MCF 10A (cell line): ENCODE results near the gene ZNF74. TPM values are rescaled to one million over a fixed set of nuclear protein-coding genes. Genes with fewer than 3 reads are reported as not detected.

ENCODE experiments used
- BruUV-seq: library from RNA; stranded (reverse); fragments of 400-500 nt; replicated peaks from 2 replicates; lab custom pipeline; 2021; lab: Mats Ljungman, UMichigan
- CTCF ChIA-PET: fragments of 300-600 bp; sonication (Branson Sonifier 250); formaldehyde crosslinking; extraction: SDS; loops from one replicate; lab custom pipeline; 2021; ENCODE audit warnings: antibody characterized with exemption, inconsistent platforms; lab: Yijun Ruan, JAX
- POLR2A ChIA-PET: fragments of 300-600, 350-650 bp; sonication (Branson Sonifier 250); formaldehyde crosslinking; extraction: SDS; loops from one replicate; lab custom pipeline; 2020; ENCODE audit warnings: antibody characterized with exemption, inconsistent platforms; lab: Yijun Ruan, JAX
- DNase-seq: peaks from one replicate; pipeline ENCODE4 v3.0.0-alpha.2; 2018; ENCODE audit not compliant: unreplicated experiment
- H3K27ac Mint-ChIP-seq: one replicate; pipeline ENCODE4 v1.8.0; 2022; ENCODE audit warnings: mild to moderate bottlenecking, low read depth, mixed read lengths; ENCODE audit not compliant: unreplicated experiment
- H3K27me3 Mint-ChIP-seq: one replicate; pipeline ENCODE4 v1.8.0; 2022; ENCODE audit warnings: mixed read lengths; ENCODE audit not compliant: insufficient read depth, unreplicated experiment
- H3K36me3 Mint-ChIP-seq: one replicate; pipeline ENCODE4 v1.8.0; 2022; ENCODE audit warnings: mild to moderate bottlenecking, moderate library complexity, mixed read lengths; ENCODE audit not compliant: insufficient read depth, unreplicated experiment
- H3K4me1 Mint-ChIP-seq: one replicate; pipeline ENCODE4 v1.8.0; 2022; ENCODE audit warnings: mixed read lengths; ENCODE audit not compliant: insufficient read depth, unreplicated experiment
- H3K4me3 Mint-ChIP-seq: one replicate; pipeline ENCODE4 v1.8.0; 2022; ENCODE audit warnings: mild to moderate bottlenecking, moderate library complexity, mixed read lengths; ENCODE audit not compliant: unreplicated experiment
- H3K9me3 Mint-ChIP-seq: one replicate; pipeline ENCODE4 v1.8.0; 2022; ENCODE audit warnings: mixed read lengths; ENCODE audit not compliant: unreplicated experiment
- intact Hi-C: fragments of 100-400 bp; cut with micrococcal nuclease; formaldehyde crosslinking; loops from 2 replicates; pipeline ENCODE4 v1.14.1; 2022
- total RNA-seq: library from RNA; stranded (reverse); gene quantifications from 2 replicates; pipeline ENCODE4 v1.2.3, GENCODE V29; 2022
- TF ChIP-seq, protein P1 (sequence below): fragments of 200-600 bp; IDR thresholded peaks from one replicate; pipeline ENCODE4 v1.8.0; 2022; ENCODE audit warnings: antibody characterized with exemption, mild to moderate bottlenecking; ENCODE audit not compliant: unreplicated experiment

ZNF74 gene
- total RNA-seq, 1 experiment from 2014 or later = 10.4 TPM

- Mint-ChIP-seq H3K27ac (no peak overlapping the region), H3K36me3 (no peaks in the 10 kb centered on the region), H3K4me1 (no peaks in the 10 kb centered on the region), H3K27me3 (peaks cover 11% of the 10 kb centered on the region), H3K4me3 (no peak overlapping the region), H3K9me3 (no peaks in the 10 kb centered on the region)
- TF ChIP-seq, protein P1, sequence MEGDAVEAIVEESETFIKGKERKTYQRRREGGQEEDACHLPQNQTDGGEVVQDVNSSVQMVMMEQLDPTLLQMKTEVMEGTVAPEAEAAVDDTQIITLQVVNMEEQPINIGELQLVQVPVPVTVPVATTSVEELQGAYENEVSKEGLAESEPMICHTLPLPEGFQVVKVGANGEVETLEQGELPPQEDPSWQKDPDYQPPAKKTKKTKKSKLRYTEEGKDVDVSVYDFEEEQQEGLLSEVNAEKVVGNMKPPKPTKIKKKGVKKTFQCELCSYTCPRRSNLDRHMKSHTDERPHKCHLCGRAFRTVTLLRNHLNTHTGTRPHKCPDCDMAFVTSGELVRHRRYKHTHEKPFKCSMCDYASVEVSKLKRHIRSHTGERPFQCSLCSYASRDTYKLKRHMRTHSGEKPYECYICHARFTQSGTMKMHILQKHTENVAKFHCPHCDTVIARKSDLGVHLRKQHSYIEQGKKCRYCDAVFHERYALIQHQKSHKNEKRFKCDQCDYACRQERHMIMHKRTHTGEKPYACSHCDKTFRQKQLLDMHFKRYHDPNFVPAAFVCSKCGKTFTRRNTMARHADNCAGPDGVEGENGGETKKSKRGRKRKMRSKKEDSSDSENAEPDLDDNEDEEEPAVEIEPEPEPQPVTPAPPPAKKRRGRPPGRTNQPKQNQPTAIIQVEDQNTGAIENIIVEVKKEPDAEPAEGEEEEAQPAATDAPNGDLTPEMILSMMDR = no peak
- DNase-seq = no peak
- ChIA-PET POLR2A (no interaction called here), CTCF (interaction anchor here (1.3 kb wide), 1 partner anchor 16 kb away, joined by 9 read pairs; no protein-coding TSS in a partner anchor)
- intact Hi-C loops = no loop called here
- no TSS peak for BruUV-seq
Observed at GRCh38 chr22:20434264-20434751, 40.4 kb downstream of the ZNF74 start.

DNA sequence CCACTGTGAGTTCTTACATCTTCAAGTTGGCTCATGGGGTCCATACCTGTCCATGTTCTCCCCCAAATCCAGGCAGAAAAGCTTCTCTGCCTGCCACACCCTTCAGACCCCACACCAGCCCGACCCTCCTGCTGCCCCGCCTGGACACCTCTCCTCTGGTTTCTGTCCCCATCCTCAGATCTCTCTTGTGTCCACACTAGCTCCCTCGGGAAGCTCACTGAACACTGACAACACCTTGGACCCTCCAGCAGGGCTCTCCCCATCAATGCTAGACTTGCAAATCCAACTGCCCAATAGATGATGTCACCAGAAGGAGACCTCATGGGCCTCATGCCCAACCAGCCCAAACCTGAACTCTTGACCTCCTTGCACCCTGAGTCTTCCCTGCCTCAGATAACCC, 40.8 kb downstream of the ZNF74 start:
- Mint-ChIP-seq H3K27me3 (peaks cover 11% of the 10 kb centered on the region), H3K9me3 (no peaks in the 10 kb centered on the region), H3K27ac (no peak overlapping the region), H3K4me3 (no peak overlapping the region), H3K36me3 (no peaks in the 10 kb centered on the region), H3K4me1 (no peaks in the 10 kb centered on the region)
- TF ChIP-seq, protein P1 = no peak
- ChIA-PET POLR2A (no interaction called here), CTCF (interaction anchor here (0.6 to 1.3 kb wide), 2 partner anchors 9 to 16 kb away, joined by 3 to 9 read pairs; no protein-coding TSS in a partner anchor)
- no peak for DNase-seq
- intact Hi-C loops = no loop called here
- BruUV-seq = no TSS peak

DNA sequence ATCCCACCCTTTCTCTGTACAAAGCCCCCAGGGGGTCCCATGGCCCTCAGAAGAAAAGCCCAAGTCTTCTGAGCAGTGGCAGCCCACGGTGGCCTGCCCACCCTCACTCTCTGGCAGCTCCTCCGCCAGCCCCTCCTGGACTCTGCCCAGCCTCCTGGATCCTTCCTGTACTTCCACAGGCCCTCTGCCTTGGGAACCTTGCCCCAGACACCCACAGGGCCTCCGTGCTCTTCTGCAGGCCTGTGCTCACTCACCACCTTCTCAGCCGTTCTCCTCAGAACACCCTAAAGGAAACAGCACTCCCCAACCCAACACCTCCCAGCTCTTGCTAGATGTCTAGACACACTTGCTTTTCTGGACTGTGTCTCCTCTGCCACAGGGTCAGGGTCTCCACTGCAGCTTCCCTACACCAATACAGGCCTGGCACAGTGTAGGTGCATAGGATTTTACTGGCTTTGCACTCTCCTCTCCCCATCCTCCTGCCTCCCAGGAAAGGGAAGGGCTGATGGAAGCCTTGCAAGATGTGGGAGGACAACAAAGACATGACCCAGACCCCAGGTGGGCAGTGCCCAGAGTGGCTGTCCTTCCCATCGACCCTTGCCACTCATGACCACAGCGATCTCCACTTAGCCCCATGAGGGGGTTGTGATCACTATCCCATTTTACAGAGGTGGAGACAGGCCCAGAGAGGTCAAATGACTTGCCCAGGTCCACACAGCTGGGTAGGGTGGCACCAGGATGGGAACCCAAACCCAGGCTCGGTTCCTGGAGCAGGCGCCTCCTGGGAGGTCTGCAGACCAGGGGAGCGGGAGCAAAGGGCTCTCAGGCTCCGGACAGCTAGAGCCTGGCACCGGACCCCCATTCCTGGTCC, 41.7 kb downstream of the ZNF74 start:
- Mint-ChIP-seq H3K36me3 (no peaks in the 10 kb centered on the region), H3K27me3 (peaks cover 11% of the 10 kb centered on the region), H3K4me1 (no peaks in the 10 kb centered on the region), H3K9me3 (no peaks in the 10 kb centered on the region), H3K4me3 (no peak overlapping the region), H3K27ac (no peak overlapping the region)
- CTCF ChIA-PET = no interaction called here
- no peak for DNase-seq
- TF ChIP-seq, protein P1 = no peak
- intact Hi-C loops = no loop called here
- no TSS peak for BruUV-seq
- POLR2A ChIA-PET = interaction anchor here (0.6 kb wide), 1 partner anchor 52 kb away, joined by 5 read pairs; no protein-coding TSS in a partner anchor

DNA sequence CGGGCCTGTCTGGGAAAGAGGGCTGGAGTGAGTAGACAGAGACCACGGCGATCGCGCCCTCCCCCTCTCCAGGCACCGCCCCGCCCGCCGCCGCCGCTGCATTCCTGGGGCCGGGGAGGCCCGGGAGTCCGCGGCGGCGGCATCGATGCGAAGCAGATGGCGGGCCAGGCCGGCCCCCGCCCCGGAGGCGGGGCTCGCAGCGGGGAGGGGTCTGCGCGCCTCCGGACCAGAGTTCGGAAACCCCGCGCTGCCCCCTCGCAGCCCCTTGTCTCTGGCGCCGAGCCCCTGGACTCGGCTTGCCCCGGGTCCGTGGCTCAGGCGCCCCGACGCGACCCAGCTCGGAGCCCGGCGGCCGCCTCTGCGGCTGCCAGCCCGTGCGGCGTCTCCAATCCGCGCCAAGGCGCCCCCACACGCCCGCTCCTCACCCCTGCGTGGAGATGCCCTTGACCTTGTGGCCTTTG, 42.4 kb downstream of the ZNF74 start:
- ChIA-PET CTCF (no interaction called here), POLR2A (interaction anchor here (0.6 kb wide), 1 partner anchor 51 kb away, joined by 5 read pairs; no protein-coding TSS in a partner anchor)
- H3K9me3 Mint-ChIP-seq = no peaks in the 10 kb centered on the region
- no peaks in the 10 kb centered on the region for H3K4me1 Mint-ChIP-seq
- H3K4me3 Mint-ChIP-seq = no peak overlapping the region
- DNase-seq = no peak
- H3K36me3 Mint-ChIP-seq = no peaks in the 10 kb centered on the region
- H3K27ac Mint-ChIP-seq = no peak overlapping the region
- H3K27me3 Mint-ChIP-seq = peaks cover 11% of the 10 kb centered on the region
- intact Hi-C loops = no loop called here
- BruUV-seq = no TSS peak
- TF ChIP-seq, protein P1 = no peak
